NOMO-1 treated with DMSO at 0.1 percent for 48 hours (cell line): ENCODE results near the gene FHIP2A.
"Not testable (repeated sequence)": the region's sequence is repeated elsewhere in the genome, so short reads cannot be mapped to it uniquely, and the experiment has no call there.

Experiments used
- DNase-seq: peaks from one replicate; lab custom pipeline; 2025; ENCODE audit not compliant: unreplicated experiment; lab: John Stamatoyannopoulos, UW

Gene FHIP2A

DNA sequence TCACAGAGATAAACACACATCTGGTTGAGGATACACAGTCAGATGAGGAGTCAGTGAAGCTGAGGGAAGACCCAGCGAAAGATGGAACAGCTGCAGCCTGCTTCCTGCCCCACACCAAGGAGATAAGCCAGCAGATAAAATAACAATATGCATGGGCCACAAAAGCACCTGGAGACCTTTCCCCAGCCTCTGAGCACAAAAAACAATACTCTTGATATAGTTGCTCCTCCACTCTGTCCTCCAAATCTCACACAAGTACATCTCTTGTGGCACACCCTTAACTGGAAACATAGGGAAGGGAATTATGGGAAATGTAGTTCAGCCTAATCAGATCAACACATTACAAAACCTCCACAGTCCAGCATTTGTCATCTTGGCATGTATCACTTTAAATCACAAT, 9.7 kb upstream of the FHIP2A start:
- no peak for DNase-seq

GRCh38 chr10:114815791-114816190, 5.8 kb upstream of the FHIP2A start:
- no peak for DNase-seq

- DNase-seq: no peak
Observed at GRCh38 chr10:114816308-114816707, 5.3 kb upstream of the FHIP2A start.

DNA sequence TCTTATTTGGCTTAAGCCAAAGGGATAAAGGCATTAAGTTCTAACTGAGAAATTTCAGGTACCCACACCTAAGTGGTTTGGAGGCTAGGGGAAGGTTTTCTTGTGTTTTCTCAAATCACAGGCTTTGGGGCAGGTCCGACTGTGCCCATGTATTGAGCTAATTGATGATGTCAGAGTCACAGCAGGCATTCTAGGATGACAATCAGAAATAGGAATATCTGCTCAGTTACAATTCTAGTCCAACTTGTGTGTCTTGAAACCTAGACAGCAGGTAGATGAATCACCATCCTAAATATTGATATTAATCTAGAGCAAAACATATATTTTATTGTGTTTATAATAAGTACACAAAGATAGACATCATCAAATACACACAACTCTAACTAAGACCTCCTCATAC, 2.3 kb upstream of the FHIP2A start:
- DNase-seq: no peak

DNA sequence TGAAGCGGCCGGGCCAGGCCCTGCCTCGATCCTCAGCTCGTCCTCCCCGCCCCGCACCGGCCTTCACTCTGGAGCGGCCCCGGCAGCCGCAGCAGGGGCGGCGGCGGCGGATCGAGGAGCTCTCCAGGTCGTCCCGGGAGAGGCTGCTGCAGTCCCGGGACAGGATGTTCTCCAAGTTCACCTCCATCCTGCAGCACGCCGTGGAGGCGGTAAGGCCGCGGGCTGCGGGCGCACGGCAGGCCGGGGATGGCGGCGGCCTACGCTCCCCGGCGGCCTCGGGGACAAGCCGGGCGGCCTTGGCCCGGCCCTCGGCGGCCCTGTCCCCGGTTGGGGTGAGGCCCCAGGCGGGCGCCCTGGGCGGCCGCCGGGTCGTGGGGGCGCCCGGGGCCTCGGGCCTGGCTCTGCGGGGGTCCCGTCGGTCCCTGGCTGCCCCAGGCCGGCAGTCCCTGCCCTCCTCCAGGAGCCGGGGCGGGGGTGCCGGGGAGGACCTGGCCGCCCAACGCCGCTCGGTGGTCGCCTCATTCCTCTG, 399 bp downstream of the FHIP2A start:
- no peak for DNase-seq

DNA sequence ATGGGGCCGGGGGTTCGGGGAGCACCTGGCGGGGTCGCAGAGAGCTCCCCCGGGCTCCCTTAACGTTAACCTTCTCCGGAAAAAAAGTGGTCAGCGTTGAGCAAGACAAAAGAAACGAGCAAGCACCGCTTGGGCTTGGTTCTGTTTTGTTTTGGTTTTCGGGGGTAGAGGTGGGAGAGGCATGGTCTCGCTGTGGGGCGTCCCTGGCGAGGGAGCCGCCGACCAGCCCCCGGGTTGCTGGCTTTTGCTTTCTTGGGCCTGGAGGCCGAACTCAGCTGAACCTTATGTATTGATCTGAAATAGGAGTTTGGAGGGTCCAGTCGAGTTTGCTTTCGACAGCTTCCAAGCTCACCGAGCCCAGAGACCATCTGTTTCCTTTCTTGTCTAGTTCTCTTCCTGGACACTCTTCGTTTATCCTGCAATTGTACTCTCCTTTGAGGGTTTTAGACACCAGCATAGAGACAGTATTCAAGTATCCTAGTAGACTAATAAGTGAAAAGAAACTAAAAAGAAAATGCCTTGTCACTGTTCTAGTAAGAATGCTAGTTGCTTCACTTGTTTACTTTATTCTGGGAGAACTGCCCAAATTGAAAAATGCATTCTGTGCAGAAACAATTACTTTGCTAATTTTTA, 980 bp downstream of the FHIP2A start:
- DNase-seq: peak; percentile 9

- no peak for DNase-seq
Observed at GRCh38 chr10:114823077-114823463, 1.5 kb downstream of the FHIP2A start.

DNA sequence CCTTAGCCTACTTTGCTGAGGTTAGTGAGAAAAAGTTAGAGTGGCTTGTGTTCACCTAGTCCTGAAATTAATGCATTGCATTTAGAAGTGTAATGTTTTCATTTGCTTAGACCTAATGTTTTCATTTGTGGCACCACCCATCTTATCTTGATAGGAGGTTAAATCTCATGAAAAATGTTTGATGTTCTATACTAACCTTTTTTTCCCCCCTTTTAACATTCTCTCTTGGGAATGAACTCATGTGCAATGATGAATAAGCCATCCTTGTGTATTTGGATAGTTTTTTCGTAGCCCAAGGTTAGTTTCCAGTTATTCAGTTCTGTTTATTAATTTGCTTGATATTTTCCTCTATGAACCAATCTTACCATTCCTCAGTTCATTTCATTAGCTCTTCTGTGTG, 2.8 kb downstream of the FHIP2A start:
- DNase-seq: no peak

- DNase-seq: no peak
Observed at GRCh38 chr10:114825513-114826253, 4.1 kb downstream of the FHIP2A start.

- no peak for DNase-seq
Observed at GRCh38 chr10:114829160-114829909, 7.8 kb downstream of the FHIP2A start.

DNA sequence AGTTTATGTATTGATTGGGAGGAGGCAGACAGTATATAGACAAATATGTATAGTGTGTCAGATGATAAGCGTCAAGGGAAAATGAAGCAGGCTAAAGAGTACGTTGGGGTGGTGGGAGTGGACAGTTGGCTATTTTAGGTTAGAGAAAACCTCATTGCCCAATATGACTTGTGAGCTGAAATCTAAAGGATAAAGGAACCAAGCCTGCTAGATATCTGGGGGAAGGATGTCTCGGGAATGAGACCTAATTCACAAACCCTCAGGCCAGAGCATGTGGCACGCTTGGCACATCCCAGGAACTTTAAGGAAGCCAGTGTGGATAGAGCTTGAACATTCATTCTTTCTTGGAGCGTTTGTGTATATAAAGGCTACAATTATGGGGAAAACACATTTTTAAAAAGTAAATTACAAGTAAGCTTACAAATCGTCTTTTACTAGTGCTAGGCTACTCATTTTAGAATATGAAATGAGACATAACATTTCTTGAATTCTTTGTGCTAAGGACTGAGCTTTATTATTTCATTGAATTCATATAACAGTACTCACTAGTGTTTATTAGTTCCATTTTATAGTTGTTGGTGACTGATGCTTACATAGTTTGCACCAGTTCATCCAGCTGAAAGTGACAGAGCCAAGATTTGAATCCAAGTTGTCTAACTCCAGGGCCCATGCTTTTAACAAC, 9.7 kb downstream of the FHIP2A start:
- DNase-seq: no peak

- DNase-seq: no peak
Observed at GRCh38 chr10:114837690-114838089, 16.1 kb downstream of the FHIP2A start.

- no peak for DNase-seq
Observed at GRCh38 chr10:114839901-114840300, 18.3 kb downstream of the FHIP2A start.

- no peak for DNase-seq
Observed at GRCh38 chr10:114845978-114846693, 24.6 kb downstream of the FHIP2A start.

- DNase-seq: not testable (repeated sequence)
Observed at GRCh38 chr10:114847517-114847916, 25.9 kb downstream of the FHIP2A start.

DNA sequence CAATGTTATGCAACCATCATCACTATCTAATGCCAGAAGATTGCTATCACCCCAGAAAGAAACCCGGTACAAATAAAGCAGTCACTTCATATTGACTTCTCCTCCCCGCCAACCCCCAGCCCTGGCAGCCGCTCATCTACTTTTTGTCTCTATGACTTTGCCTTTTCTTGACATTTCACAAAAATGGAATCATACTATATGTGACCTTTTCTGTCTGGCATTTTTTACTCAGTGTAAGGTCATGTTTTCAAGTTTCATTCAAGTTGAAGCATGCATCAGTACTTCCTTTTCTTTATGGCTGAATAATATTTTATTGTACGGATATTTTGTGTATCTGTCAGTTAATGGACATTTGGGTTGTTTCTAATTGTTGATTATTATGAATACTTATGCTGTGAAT, 28.1 kb downstream of the FHIP2A start:
- no peak for DNase-seq

DNA sequence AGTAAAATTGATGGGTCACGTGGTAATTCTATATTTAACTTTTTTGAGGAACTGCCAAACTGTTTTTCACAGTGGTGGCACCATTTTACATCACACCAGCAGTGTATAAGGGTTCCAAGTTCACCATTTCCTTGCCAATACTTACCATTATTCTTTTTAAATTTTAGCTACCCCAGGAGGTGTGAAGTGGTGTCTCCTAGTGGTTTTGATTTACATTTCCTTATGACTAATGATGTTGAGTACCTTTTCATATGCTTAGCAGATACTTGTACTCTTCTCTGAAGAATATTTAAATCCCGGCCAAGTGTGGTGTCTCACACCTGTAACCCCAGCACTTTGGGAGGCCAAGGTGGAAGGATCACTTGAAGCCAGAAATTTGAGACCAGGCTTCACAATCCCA, 28.5 kb downstream of the FHIP2A start:
- DNase-seq: no peak

GRCh38 chr10:114851336-114851735, 29.8 kb downstream of the FHIP2A start:
- no peak for DNase-seq

DNA sequence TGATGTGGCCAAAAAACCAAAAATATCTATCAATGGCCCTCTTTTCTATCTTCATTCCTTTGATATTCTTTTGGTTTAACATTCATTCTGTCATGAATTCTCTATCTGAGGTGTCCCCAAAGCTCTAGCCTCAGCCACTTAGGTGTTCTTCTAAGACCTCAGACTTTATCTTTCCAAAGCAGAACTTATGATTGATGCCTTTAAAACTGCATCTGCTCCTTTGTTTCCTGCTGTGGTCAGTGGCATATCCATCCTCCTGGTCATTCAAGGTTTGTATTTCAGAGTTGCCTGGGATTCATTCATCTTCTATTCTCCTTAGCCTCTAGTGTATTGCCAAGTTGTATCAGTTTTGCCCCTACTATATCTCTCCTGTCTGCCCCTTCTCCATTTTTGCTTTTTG, 30.6 kb downstream of the FHIP2A start:
- DNase-seq: no peak

DNA sequence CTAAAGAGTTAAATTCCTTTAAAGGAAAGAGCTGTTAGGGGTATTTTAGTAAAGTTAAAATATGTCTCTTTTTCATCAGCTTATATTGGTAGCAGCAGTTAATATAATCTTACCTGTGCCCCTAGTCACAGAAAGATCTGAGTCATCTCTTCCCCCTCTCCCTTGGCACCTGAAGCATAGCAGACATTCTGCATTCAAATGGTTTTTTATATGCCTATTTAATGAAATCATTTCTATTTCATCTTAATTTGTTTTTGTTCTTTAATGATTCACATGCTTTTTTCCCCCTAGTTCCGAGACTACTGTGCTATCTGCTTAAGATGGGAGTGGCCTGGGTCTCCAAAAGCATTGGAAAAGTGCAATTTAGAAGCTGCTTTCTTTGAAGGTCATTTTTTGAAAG, 33.3 kb downstream of the FHIP2A start:
- DNase-seq: no peak
